ENCODE results near the gene TXN2.
A peak's percentile ranks its signal among the peaks of the same experiment; 100 is the strongest.

The TXN2 gene

GRCh38 chr22:36419177-36419911 lies 62.1 kb downstream of the TXN2 start:
- DNase-seq, result no peak
- Histone ChIP-seq H3K9me3 (no peaks in the 10 kb centered on the region), H3K27ac (peak overlapping the region; percentile 57 to 59), H3K4me3 (peak overlapping the region; percentile 18 to 22), H3K36me3 (no peaks in the 10 kb centered on the region), H3K4me1 (peaks cover 0 to 18% (median 7%) of the 10 kb centered on the region in 4 donors), H3K27me3 (no peaks in the 10 kb centered on the region)
- TF ChIP-seq CTCF (IDR thresholded peaks at IDR 0.05), result no peak
- intact Hi-C loops (cut with DNase I; ENCODE audit: low total_unique reads), result no loop called here

GRCh38 chr22:36417281-36417686 lies 64.2 kb downstream of the TXN2 start:
- no peak for TF ChIP-seq CTCF (IDR thresholded peaks at IDR 0.05)
- H3K27ac ChIP-seq, result no peak overlapping the region

More at GRCh38 chr22:36417281-36417686, 64.2 kb downstream of the TXN2 start:
- DNase-seq, result no peak
- Histone ChIP-seq H3K36me3 (no peaks in the 10 kb centered on the region), H3K27me3 (no peaks in the 10 kb centered on the region), H3K9me3 (no peaks in the 10 kb centered on the region), H3K4me3 (no peak overlapping the region), H3K4me1 (peaks cover 0 to 18% (median 7%) of the 10 kb centered on the region in 4 donors)
- intact Hi-C loops (cut with DNase I; ENCODE audit: low total_unique reads), result no loop called here

Data from tibial artery (tissue), 4 donors.